GM10248 (cell line): ENCODE data around the gene GAL3ST1.
"Not testable (repeated sequence)": the region's sequence is repeated elsewhere in the genome, so short reads cannot be mapped to it uniquely, and the experiment has no call there.

Experiments
- CTCF ChIA-PET: fragments of 300-600 bp; sonication (Branson Sonifier 250); formaldehyde crosslinking; extraction: SDS; loops from one replicate; lab custom pipeline; 2021; ENCODE audit warnings: antibody characterized with exemption; lab: Yijun Ruan, JAX
- POLR2A ChIA-PET: fragments of 350-650 bp; sonication (Branson Sonifier 250); formaldehyde crosslinking; extraction: SDS; loops from one replicate; lab custom pipeline; 2020; ENCODE audit warnings: antibody characterized with exemption; lab: Yijun Ruan, JAX
- DNase-seq: peaks from one replicate; pipeline ENCODE4 v3.0.0; 2012; ENCODE audit errors: extremely low spot score
- TF ChIP-seq, protein P1 (sequence below): IDR thresholded peaks from 2 replicates; pipeline ENCODE4 v1.5.1; 2012; ENCODE audit warnings: mild to moderate bottlenecking, low read depth; ENCODE audit errors: extremely low read depth, missing control alignments, control extremely low read depth

GAL3ST1 gene

DNA sequence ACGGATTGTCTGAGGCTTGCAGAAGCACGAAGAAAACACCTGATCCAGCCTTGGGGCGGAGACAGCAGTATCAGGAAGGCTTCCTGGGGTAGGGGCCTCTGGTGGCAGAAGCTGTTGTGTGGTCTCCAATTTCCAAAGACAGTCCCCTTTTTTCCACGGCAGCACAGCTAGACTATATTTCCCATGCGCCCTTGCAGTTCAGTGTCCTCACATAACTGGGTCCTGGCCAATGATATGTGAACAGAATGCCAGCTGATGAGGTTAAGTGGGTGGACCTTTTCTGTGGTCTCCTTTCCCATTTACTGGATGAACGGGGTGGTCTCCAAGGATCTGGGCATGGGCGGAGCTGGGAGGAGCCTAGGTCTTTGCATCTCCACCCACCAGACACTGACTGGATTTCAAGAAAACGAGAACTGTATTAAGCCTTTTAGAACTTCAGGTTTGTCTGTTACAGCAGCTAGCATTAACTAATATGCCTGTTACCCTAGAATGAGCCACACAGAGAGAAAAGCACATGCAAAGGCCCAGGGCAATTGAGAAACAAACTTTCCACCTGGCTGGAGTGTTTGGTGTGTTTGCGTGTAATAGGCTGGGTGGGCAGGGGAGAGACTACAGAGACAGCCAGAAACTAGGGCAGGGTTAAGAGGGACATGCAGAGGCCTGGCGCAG lies 6.2 kb downstream of the GAL3ST1 start:
- ChIA-PET POLR2A (no interaction called here), CTCF (no interaction called here)
- DNase-seq, result no peak
- TF ChIP-seq, protein P1, sequence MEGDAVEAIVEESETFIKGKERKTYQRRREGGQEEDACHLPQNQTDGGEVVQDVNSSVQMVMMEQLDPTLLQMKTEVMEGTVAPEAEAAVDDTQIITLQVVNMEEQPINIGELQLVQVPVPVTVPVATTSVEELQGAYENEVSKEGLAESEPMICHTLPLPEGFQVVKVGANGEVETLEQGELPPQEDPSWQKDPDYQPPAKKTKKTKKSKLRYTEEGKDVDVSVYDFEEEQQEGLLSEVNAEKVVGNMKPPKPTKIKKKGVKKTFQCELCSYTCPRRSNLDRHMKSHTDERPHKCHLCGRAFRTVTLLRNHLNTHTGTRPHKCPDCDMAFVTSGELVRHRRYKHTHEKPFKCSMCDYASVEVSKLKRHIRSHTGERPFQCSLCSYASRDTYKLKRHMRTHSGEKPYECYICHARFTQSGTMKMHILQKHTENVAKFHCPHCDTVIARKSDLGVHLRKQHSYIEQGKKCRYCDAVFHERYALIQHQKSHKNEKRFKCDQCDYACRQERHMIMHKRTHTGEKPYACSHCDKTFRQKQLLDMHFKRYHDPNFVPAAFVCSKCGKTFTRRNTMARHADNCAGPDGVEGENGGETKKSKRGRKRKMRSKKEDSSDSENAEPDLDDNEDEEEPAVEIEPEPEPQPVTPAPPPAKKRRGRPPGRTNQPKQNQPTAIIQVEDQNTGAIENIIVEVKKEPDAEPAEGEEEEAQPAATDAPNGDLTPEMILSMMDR, result no peak

GRCh38 chr22:30567277-30567676 lies 7.2 kb downstream of the GAL3ST1 start:
- CTCF ChIA-PET, DNase-seq, POLR2A ChIA-PET: not testable (repeated sequence)

DNA sequence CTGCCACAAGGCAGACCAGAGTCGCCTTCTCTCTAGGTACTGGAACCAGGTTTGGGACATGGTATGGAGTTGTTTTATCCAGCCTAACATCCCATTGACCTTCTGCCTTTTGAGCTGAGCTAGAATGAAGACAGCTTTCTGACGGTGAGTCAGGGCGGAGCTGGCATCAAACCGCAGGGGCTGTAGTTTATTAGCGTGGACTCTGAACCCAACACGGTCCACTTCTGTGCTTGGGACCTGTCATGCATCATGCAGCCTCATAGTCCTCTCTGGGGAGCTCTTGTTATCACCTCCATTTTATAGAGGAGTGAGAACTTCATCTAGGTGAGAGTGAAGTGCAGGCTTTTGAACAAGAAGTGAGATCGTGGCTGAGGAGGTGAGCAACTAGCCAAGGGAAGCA lies 8.3 kb downstream of the GAL3ST1 start:
- DNase-seq, result no peak
- ChIA-PET POLR2A (no interaction called here), CTCF (interaction anchor here (1.2 to 1.7 kb wide), 3 partner anchors 14 to 189 kb away, joined by 3 to 4 read pairs (median 3); no protein-coding TSS in a partner anchor)
- TF ChIP-seq, protein P1, result no peak

GRCh38 chr22:30565341-30565740 lies 9.1 kb downstream of the GAL3ST1 start:
- no peak for DNase-seq
- CTCF ChIA-PET, result interaction anchor here (1.2 to 1.7 kb wide), 4 partner anchors 13 to 190 kb away, joined by 3 to 4 read pairs (median 3); no protein-coding TSS in a partner anchor
- TF ChIP-seq, protein P1, result no peak
- POLR2A ChIA-PET, result interaction anchor here (0.5 kb wide), 1 partner anchor 42 kb away, joined by 5 read pairs; the partner anchor contains the start of gene TCN2

DNA sequence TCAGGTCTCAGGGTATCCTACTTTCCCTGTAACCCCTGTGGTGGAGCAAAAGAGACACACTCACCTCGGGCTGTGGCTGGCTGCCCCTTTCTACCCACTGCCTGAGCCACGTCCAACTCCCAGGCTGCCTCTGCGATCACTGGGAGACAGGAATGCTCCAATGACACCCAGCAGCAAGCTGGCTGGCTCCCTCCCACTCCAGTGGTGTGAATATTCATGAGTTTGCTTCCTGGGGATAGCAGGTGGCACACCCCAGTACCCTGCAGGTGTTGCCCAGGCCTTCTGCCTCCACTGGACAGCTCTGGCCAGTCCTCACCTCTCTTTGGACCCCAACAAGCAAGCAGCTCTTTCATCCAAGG lies 9.7 kb downstream of the GAL3ST1 start:
- ChIA-PET CTCF (interaction anchor here (1.2 to 1.7 kb wide), 4 partner anchors 12 to 190 kb away, joined by 3 to 4 read pairs (median 3); no protein-coding TSS in a partner anchor), POLR2A (interaction anchor here (0.5 kb wide), 1 partner anchor 42 kb away, joined by 5 read pairs; the partner anchor contains the start of gene TCN2)
- no peak for DNase-seq
- TF ChIP-seq, protein P1, result no peak

GRCh38 chr22:30564045-30564760 lies 10.3 kb downstream of the GAL3ST1 start:
- TF ChIP-seq, protein P1, result no peak
- CTCF ChIA-PET, result interaction anchor here (1.5 kb wide), 1 partner anchor 41 kb away, joined by 3 read pairs; no protein-coding TSS in a partner anchor
- no peak for DNase-seq
- POLR2A ChIA-PET, result no interaction called here
